HL-60 (cell line): ENCODE results near the gene KCNAB1.

Experiments used
- CTCF ChIP-seq: IDR thresholded peaks from one replicate; pipeline ENCODE4 v1.5.1; 2011; ENCODE audit warnings: low read length, control low read depth, inconsistent platforms; ENCODE audit not compliant: insufficient read depth
- GABPA ChIP-seq: IDR thresholded peaks from 2 replicates; pipeline ENCODE4 v1.6.1; 2012; ENCODE audit warnings: low read depth
- POLR2AphosphoS5 ChIP-seq: IDR thresholded peaks from 2 replicates; pipeline ENCODE4 v1.6.1; 2012; ENCODE audit warnings: low read depth
- SPI1 ChIP-seq: IDR thresholded peaks from 2 replicates; pipeline ENCODE4 v1.6.1; 2012; ENCODE audit warnings: low read depth, mild to moderate bottlenecking, borderline replicate concordance

GRCh38 chr3:156187146-156187769 lies 66.9 kb downstream of the KCNAB1 start:
- no peak for TF ChIP-seq CTCF
- TF ChIP-seq SPI1, result no peak
- no peak for TF ChIP-seq POLR2AphosphoS5
- TF ChIP-seq GABPA, result no peak
